Dermis microvascular lymphatic vessel endothelial cell (primary cell): Measurements from ENCODE around the gene URM1. TPM values are rescaled to one million over a fixed set of nuclear protein-coding genes. Genes with fewer than 3 reads are reported as not detected.
"Not testable (repeated sequence)": the region's sequence is repeated elsewhere in the genome, so short reads cannot be mapped to it uniquely, and the experiment has no call there.

Experiments used
- DNase-seq, 2 donors: peaks; one replicate each; pipeline versions ENCODE4 v3.0.0 to v3.0.0-alpha.2; 2010; ENCODE audit warnings: low read depth in 2 of 2
- total RNA-seq: library from RNA; depleted of rRNA; stranded (reverse); fragments of >200 nt; gene quantifications from 2 replicates; pipeline ENCODE4 v1.2.1, GENCODE V29; 2014

The URM1 gene
- 47.8 and 66.2 TPM in 2 replicates for total RNA-seq

GRCh38 chr9:128370752-128371629 lies at the start of gene URM1:
Gene URM1 (plus strand): TSS chr9:128371374. CDS start chr9:128371381, 7 bp downstream.
- peak; percentile 89 to 98 for DNase-seq

- peak in 1 of 2 donors; percentile 48 for DNase-seq
Observed at GRCh38 chr9:128321879-128322403, 49.2 kb upstream of the URM1 start.

- DNase-seq = peak; percentile 92 to 95
Observed at GRCh38 chr9:128322404-128323211, 48.6 kb upstream of the URM1 start, which contains the start of the genes COQ4 and TRUB2. Gene COQ4 (plus strand): TSS chr9:128322839. CDS start chr9:128322859, 20 bp downstream. Gene TRUB2 (minus strand): TSS chr9:128322447. CDS start chr9:128322408, 39 bp downstream.

- DNase-seq = peak in 1 of 2 donors; percentile 36
Observed at GRCh38 chr9:128323212-128323730, 47.9 kb upstream of the URM1 start.

GRCh38 chr9:128323791-128324190 lies 47.4 kb upstream of the URM1 start:
- no peak for DNase-seq

- no peak for DNase-seq
Observed at GRCh38 chr9:128324401-128324800, 46.8 kb upstream of the URM1 start.

- DNase-seq = no peak
Observed at GRCh38 chr9:128325629-128326028, 45.5 kb upstream of the URM1 start.

GRCh38 chr9:128333451-128333869 lies 37.7 kb upstream of the URM1 start:
- no peak for DNase-seq

- DNase-seq = no peak
Observed at GRCh38 chr9:128335161-128335560, 36.0 kb upstream of the URM1 start.

- no peak for DNase-seq
Observed at GRCh38 chr9:128335914-128336313, 35.3 kb upstream of the URM1 start.

- DNase-seq = no peak
Observed at GRCh38 chr9:128337936-128338335, 33.2 kb upstream of the URM1 start.

GRCh38 chr9:128338852-128339614 lies 32.1 kb upstream of the URM1 start:
- not testable (repeated sequence) for DNase-seq

GRCh38 chr9:128339761-128340690 lies 31.1 kb upstream of the URM1 start, which contains the start of gene SLC27A4:
Gene SLC27A4 (plus strand): TSS chr9:128340527. CDS start chr9:128343133, 2,606 bp downstream.
- peak; percentile 48 to 84 for DNase-seq

- DNase-seq = no peak
Observed at GRCh38 chr9:128340691-128341434, 30.3 kb upstream of the URM1 start.

GRCh38 chr9:128341435-128341849 lies 29.7 kb upstream of the URM1 start:
- peak; percentile 45 to 80 for DNase-seq

GRCh38 chr9:128342971-128343680 lies 28.0 kb upstream of the URM1 start:
- no peak for DNase-seq

GRCh38 chr9:128343855-128344254 lies 27.3 kb upstream of the URM1 start:
- no peak for DNase-seq

GRCh38 chr9:128344931-128345605 lies 26.1 kb upstream of the URM1 start:
- DNase-seq = no peak
